Measurements from ENCODE around the gene MCF2L. TPM values are rescaled to one million over a fixed set of nuclear protein-coding genes. Genes with fewer than 3 reads are reported as not detected.

MCF2L gene
- total RNA-seq, 2 experiments from 2014 or later, result 2.8 to 16.4 TPM

- DNase-seq (ENCODE audit: low spot score), result no peak
- H3K4me1 ChIP-seq (ENCODE audit: insufficient read depth, low read length, poor library complexity, severe bottlenecking), result no peaks in the 10 kb centered on the region
- POLR2A ChIA-PET, result no interaction called here
- no TSS peak for BruUV-seq (replicated peaks)
- intact Hi-C loops (cut with micrococcal nuclease; ENCODE audit: unreplicated experiment), result no loop called here
- no peak overlapping the region for H3K4me2 ChIP-seq (ENCODE audit: low read length)
- no peak overlapping the region for H3K4me3 ChIP-seq (ENCODE audit: low read depth, low read length, poor library complexity, severe bottlenecking)
- CTCF ChIA-PET (ENCODE audit: unreplicated experiment), result no interaction called here
- TF ChIP-seq CTCF (conservative IDR thresholded peaks at IDR 0.05; ENCODE audit: low read length) (no peak), EZH2phosphoT487 (IDR thresholded peaks at IDR 0.05; ENCODE audit: borderline replicate concordance, low read depth, low read length) (no peak)
- H3K36me3 ChIP-seq (ENCODE audit: insufficient read depth, low read length), result no peaks in the 10 kb centered on the region
- no peaks in the 10 kb centered on the region for H3K9me3 ChIP-seq (ENCODE audit: low read length)
- H2AFZ ChIP-seq (ENCODE audit: low read length), result no peak overlapping the region
- no peak overlapping the region for H3K27ac ChIP-seq (ENCODE audit: low read depth, low read length, poor library complexity, severe bottlenecking)
- H3K9me2 ChIP-seq (ENCODE audit: insufficient read depth, low read length), result no peaks in the 10 kb centered on the region
- H3K79me2 ChIP-seq (ENCODE audit: insufficient read depth, low read depth, low read length), result no peaks in the 10 kb centered on the region
- H4K20me1 ChIP-seq (ENCODE audit: insufficient read depth, low read length), result no peaks in the 10 kb centered on the region
Measured at GRCh38 chr13:113084943-113085540, 116.0 kb downstream of the MCF2L start.

DNA sequence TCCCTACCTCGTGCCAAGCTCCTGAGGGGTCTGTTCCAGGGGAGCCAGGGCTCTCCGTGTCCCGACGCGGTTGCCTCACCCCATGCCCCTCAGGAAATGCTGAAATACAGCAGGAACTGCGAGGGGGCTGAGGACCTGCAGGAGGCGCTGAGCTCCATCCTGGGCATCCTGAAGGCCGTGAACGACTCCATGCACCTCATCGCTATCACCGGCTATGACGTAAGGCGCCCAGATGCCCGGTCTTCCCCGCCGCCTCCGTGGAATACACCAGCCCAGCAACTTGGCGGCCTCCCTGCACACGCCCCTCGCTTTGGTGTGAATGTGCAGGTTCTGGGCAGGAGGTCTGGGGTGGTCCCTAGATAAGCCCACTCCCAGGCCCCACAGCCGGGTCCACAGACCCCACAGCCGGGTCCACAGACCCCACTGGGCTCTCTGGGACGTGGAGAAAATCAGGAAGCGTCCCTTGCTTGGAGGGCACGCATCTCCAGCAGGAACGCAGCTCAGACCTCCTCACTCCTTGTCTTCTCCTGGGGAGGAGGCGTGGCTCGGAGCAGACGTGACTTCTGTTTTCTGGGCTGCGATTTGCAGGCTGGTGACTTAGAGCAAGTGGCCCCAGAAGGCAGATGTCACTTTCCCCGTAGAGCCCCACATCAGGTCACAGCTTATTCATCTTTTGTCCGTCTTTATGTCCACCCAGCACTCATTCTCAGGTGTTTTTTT lies 117.2 kb downstream of the MCF2L start:
- no peak for DNase-seq (ENCODE audit: low spot score)
- ChIA-PET POLR2A (no interaction called here), CTCF (ENCODE audit: unreplicated experiment) (no interaction called here)
- no peaks in the 10 kb centered on the region for H3K4me1 ChIP-seq (ENCODE audit: insufficient read depth, low read length, poor library complexity, severe bottlenecking)
- intact Hi-C loops (cut with micrococcal nuclease; ENCODE audit: unreplicated experiment), result no loop called here
- BruUV-seq (replicated peaks), result no TSS peak
- no peaks in the 10 kb centered on the region for H3K79me2 ChIP-seq (ENCODE audit: insufficient read depth, low read depth, low read length)
- H3K4me2 ChIP-seq (ENCODE audit: low read length), result no peak overlapping the region
- H3K4me3 ChIP-seq (ENCODE audit: low read depth, low read length, poor library complexity, severe bottlenecking), result no peak overlapping the region
- no peaks in the 10 kb centered on the region for H3K9me2 ChIP-seq (ENCODE audit: insufficient read depth, low read length)
- no peak overlapping the region for H3K27ac ChIP-seq (ENCODE audit: low read depth, low read length, poor library complexity, severe bottlenecking)
- H3K36me3 ChIP-seq (ENCODE audit: insufficient read depth, low read length), result no peaks in the 10 kb centered on the region
- H2AFZ ChIP-seq (ENCODE audit: low read length), result no peak overlapping the region
- no peaks in the 10 kb centered on the region for H4K20me1 ChIP-seq (ENCODE audit: insufficient read depth, low read length)
- H3K9me3 ChIP-seq (ENCODE audit: low read length), result no peaks in the 10 kb centered on the region
- TF ChIP-seq CTCF (conservative IDR thresholded peaks at IDR 0.05; ENCODE audit: low read length) (no peak), EZH2phosphoT487 (IDR thresholded peaks at IDR 0.05; ENCODE audit: borderline replicate concordance, low read depth, low read length) (no peak)

Data from OCI-LY7 (cell line).